ENCODE data around the gene F10.

DNA sequence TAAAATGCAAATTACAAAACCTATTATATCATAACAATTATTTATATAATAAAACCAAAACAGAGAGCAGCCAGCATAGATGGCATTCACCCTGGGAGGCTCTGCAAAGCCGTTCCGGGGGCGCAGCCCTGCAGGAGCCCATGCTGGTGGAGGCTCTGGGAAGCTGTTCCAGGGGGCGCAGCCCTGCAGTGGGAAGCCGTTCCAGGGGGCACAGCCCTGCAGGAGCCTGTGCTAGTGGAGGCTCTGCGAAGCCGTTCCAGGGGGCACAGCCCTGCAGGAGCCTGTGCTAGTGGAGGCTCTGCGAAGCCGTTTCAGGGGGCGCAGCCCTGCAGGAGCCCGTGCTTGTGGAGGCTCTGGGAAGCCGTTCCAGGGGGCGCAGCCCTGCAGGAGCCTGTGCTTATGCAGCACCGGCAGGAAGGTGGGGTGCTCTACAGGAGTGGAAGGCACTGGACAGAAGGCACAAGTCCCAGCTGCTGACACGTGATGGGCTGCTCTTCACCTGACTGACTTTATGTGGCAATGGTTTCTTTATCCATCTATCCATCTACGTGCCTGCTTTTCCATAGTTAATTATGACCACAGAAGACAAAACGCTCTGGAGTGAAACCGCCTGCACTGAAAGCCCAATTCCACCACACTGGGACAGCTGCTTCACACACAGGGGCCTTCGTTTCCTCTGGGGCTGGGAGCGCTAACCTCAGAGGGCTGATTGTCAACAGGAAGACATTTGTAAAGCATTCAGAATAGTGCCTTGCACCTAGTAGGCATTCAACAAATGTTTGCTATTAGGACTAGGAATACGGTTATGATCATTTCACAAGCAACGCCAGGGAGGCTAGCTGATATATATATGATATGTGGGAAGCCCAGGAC lies 62.2 kb downstream of the F10 start:
- TF ChIP-seq EZH2 (IDR thresholded peaks at IDR 0.05; ENCODE audit: low read depth): no peak
- TF ChIP-seq, protein P1, sequence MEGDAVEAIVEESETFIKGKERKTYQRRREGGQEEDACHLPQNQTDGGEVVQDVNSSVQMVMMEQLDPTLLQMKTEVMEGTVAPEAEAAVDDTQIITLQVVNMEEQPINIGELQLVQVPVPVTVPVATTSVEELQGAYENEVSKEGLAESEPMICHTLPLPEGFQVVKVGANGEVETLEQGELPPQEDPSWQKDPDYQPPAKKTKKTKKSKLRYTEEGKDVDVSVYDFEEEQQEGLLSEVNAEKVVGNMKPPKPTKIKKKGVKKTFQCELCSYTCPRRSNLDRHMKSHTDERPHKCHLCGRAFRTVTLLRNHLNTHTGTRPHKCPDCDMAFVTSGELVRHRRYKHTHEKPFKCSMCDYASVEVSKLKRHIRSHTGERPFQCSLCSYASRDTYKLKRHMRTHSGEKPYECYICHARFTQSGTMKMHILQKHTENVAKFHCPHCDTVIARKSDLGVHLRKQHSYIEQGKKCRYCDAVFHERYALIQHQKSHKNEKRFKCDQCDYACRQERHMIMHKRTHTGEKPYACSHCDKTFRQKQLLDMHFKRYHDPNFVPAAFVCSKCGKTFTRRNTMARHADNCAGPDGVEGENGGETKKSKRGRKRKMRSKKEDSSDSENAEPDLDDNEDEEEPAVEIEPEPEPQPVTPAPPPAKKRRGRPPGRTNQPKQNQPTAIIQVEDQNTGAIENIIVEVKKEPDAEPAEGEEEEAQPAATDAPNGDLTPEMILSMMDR (conservative IDR thresholded peaks at IDR 0.05): no peak

Data from PC-9 (cell line).